Esophagus squamous epithelium (tissue), 5 donors: ENCODE data around the gene WDR43. TPM values are rescaled to one million over a fixed set of nuclear protein-coding genes. Genes with fewer than 3 reads are reported as not detected.

ENCODE experiments used
- DNase-seq: peaks from one replicate; lab custom pipeline; 2025; lab: John Stamatoyannopoulos, UW
- H3K27ac ChIP-seq, 4 donors: fragments of 200-600 bp; sonication (generic); one replicate each; pipeline ENCODE4 v1.5.1; 2016 to 2019; ENCODE audit warnings: mild to moderate bottlenecking in 1 of 4
- H3K27me3 ChIP-seq, 4 donors: fragments of 200-600 bp; sonication (generic); 1 replicate in 3 of 4; 2 replicates in 1 of 4; pipeline versions ENCODE4 v1.5.1 to v1.6.0; 2017 to 2021; ENCODE audit warnings: antibody characterized with exemption in 1 of 4
- H3K36me3 ChIP-seq, 3 donors: fragments of 200-600 bp; sonication (generic); one replicate each; pipeline ENCODE4 v1.5.1; 2016 to 2019
- H3K4me1 ChIP-seq, 3 donors: fragments of 200-600 bp; sonication (generic); one replicate each; pipeline ENCODE4 v1.5.1; 2017 to 2019
- H3K4me3 ChIP-seq, 4 donors: fragments of 200-600 bp; sonication (generic); 1 replicate in 3 of 4; 2 replicates in 1 of 4; pipeline ENCODE4 v1.5.1; 2016 to 2019; ENCODE audit warnings: mild to moderate bottlenecking in 2 of 4, moderate library complexity in 1 of 4
- H3K9me3 ChIP-seq, 3 donors: fragments of 200-600 bp; sonication (generic); one replicate each; pipeline ENCODE4 v1.5.1; 2016 to 2019
- CTCF ChIP-seq, 6 experiments: fragments of 450-650 bp in 4 of 6; fragments of 200-600 bp in 2 of 6; sonication (generic) in 2 of 6; IDR thresholded peaks; one replicate each; pipeline ENCODE4 v1.5.1; 2016 to 2019; ENCODE audit warnings: antibody characterized with exemption in 6 of 6, mild to moderate bottlenecking in 4 of 6, moderate library complexity in 4 of 6
- POLR2A ChIP-seq, 4 donors: fragments of 450-650 bp; IDR thresholded peaks; one replicate each; pipeline ENCODE4 v1.6.1; 2017; ENCODE audit warnings: antibody characterized with exemption in 4 of 4, mild to moderate bottlenecking in 4 of 4, moderate library complexity in 3 of 4
- WGBS, 2 donors: methylation state at CpG; one replicate each; pipeline ENCODE4 v1.1.5; 2018; 5-methylcytosine and 5-hydroxymethylcytosine counted together
- intact Hi-C: fragments of 100-400 bp; cut with DNase I; formaldehyde crosslinking; loops from one replicate; pipeline ENCODE4 v1.15.0; 2022
- total RNA-seq, 4 donors: library from RNA; depleted of rRNA; stranded (reverse); fragments of >200 nt; gene quantifications; one replicate each; pipeline ENCODE4 v1.1.0, GENCODE V29; 2016
- donor health status: DM: yes; HTN: yes; CAD: no.

Gene WDR43
- total RNA-seq, 4 donors from 2014 or later, result 28.2 to 73.2 (median 41.2) TPM

- no peak overlapping the region for H3K27ac ChIP-seq
- 78 to 94% methylated on average over 2 of the region's 2 CpGs for WGBS, 2 donors
- H3K4me1 ChIP-seq, result peaks cover 0 to 16% (median 3%) of the 10 kb centered on the region in 3 donors
- peaks cover 7 to 100% (median 22%) of the 10 kb centered on the region in 3 donors for H3K36me3 ChIP-seq
- H3K9me3 ChIP-seq, result no peaks in the 10 kb centered on the region
- TF ChIP-seq POLR2A (IDR thresholded peaks at IDR 0.05) (no peak), CTCF (IDR thresholded peaks at IDR 0.05) (no peak)
- H3K4me3 ChIP-seq, result no peak overlapping the region
- H3K27me3 ChIP-seq, result no peaks in the 10 kb centered on the region
- DNase-seq, result no peak
- intact Hi-C loops, result no loop called here
These were observed 33.0 kb downstream of the WDR43 start for GRCh38 chr2:28927469-28927868.

GRCh38 chr2:28927878-28928277 is 33.4 kb downstream of the WDR43 start:
- Histone ChIP-seq H3K36me3 (peaks cover 7 to 100% (median 24%) of the 10 kb centered on the region in 3 donors), H3K4me3 (no peak overlapping the region), H3K27me3 (no peaks in the 10 kb centered on the region), H3K27ac (peak overlapping the region in 1 of 4 donors; percentile 6), H3K4me1 (peaks cover 0 to 16% (median 3%) of the 10 kb centered on the region in 3 donors), H3K9me3 (no peaks in the 10 kb centered on the region)
- DNase-seq, result no peak
- TF ChIP-seq POLR2A (IDR thresholded peaks at IDR 0.05) (no peak), CTCF (IDR thresholded peaks at IDR 0.05) (no peak)
- 36 to 45% methylated on average over 1 of the region's 1 CpG for WGBS, 2 donors
- intact Hi-C loops, result no loop called here

GRCh38 chr2:28929581-28929980 is 35.1 kb downstream of the WDR43 start:
- 86% methylated on average over 4 of the region's 4 CpGs for WGBS, 2 donors
- H3K9me3 ChIP-seq, result no peaks in the 10 kb centered on the region
- intact Hi-C loops, result no loop called here
- peaks cover 1 to 100% (median 21%) of the 10 kb centered on the region in 3 donors for H3K36me3 ChIP-seq
- H3K4me3 ChIP-seq, result no peak overlapping the region
- no peaks in the 10 kb centered on the region for H3K27me3 ChIP-seq
- DNase-seq, result no peak
- H3K4me1 ChIP-seq, result peaks cover 0 to 16% (median 3%) of the 10 kb centered on the region in 3 donors
- no peak overlapping the region for H3K27ac ChIP-seq
- TF ChIP-seq POLR2A (IDR thresholded peaks at IDR 0.05) (no peak), CTCF (IDR thresholded peaks at IDR 0.05) (no peak)

GRCh38 chr2:28930205-28930604 is 35.7 kb downstream of the WDR43 start:
- DNase-seq, result no peak

GRCh38 chr2:28934769-28935168 is 40.3 kb downstream of the WDR43 start:
- Histone ChIP-seq H3K27ac (no peak overlapping the region), H3K4me3 (no peak overlapping the region), H3K4me1 (no peaks in the 10 kb centered on the region), H3K27me3 (no peaks in the 10 kb centered on the region), H3K9me3 (no peaks in the 10 kb centered on the region), H3K36me3 (peaks cover 4 to 100% (median 16%) of the 10 kb centered on the region in 3 donors)
- TF ChIP-seq POLR2A (IDR thresholded peaks at IDR 0.05) (no peak), CTCF (IDR thresholded peaks at IDR 0.05) (no peak)
- 93 to 100% methylated on average over 2 of the region's 2 CpGs for WGBS, 2 donors
- no peak for DNase-seq
- intact Hi-C loops, result no loop called here

More at GRCh38 chr2:28930205-28930604, 35.7 kb downstream of the WDR43 start:
- Histone ChIP-seq H3K4me1 (peaks cover 0 to 16% (median 3%) of the 10 kb centered on the region in 3 donors), H3K4me3 (no peak overlapping the region), H3K27me3 (no peaks in the 10 kb centered on the region), H3K36me3 (peaks cover 0 to 100% (median 21%) of the 10 kb centered on the region in 3 donors), H3K9me3 (no peaks in the 10 kb centered on the region), H3K27ac (no peak overlapping the region)
- WGBS, 2 donors, result 68 to 78% methylated on average over 1 of the region's 1 CpG
- intact Hi-C loops, result no loop called here
- no peak for TF ChIP-seq CTCF (IDR thresholded peaks at IDR 0.05)
- no peak for TF ChIP-seq POLR2A (IDR thresholded peaks at IDR 0.05)
